Muscle layer of duodenum (tissue), 2 donors: ENCODE data around the gene DHRS12.

Experiments
- H3K27ac ChIP-seq: one replicate; pipeline ENCODE4 v1.7.0; 2013; ENCODE audit warnings: mild to moderate bottlenecking, low read length
- H3K27me3 ChIP-seq: one replicate; pipeline ENCODE4 v1.7.0; 2013; ENCODE audit warnings: low read depth, mild to moderate bottlenecking, control low read depth, low read length
- H3K36me3 ChIP-seq, 2 donors: one replicate each; pipeline ENCODE4 v1.7.0; 2013; ENCODE audit warnings: low read length in 2 of 2, control low read depth in 1 of 2, mild to moderate bottlenecking in 1 of 2; ENCODE audit not compliant: insufficient read depth in 2 of 2, control insufficient read depth in 1 of 2
- H3K4me1 ChIP-seq, 2 donors: one replicate each; pipeline ENCODE4 v1.7.0; 2013; ENCODE audit warnings: low read length in 2 of 2, mild to moderate bottlenecking in 2 of 2, control low read depth in 1 of 2, moderate library complexity in 1 of 2; ENCODE audit not compliant: insufficient read depth in 2 of 2, control insufficient read depth in 1 of 2
- H3K4me3 ChIP-seq, 2 donors: one replicate each; pipeline ENCODE4 v1.7.0; 2013; ENCODE audit warnings: low read length in 2 of 2, low read depth in 1 of 2, mild to moderate bottlenecking in 1 of 2
- H3K9me3 ChIP-seq, 2 donors: one replicate each; pipeline ENCODE4 v1.7.0; 2013; ENCODE audit warnings: low read length in 2 of 2, control low read depth in 1 of 2, mild to moderate bottlenecking in 1 of 2; ENCODE audit not compliant: control insufficient read depth in 1 of 2
- donor health status: healthy.

The DHRS12 gene

GRCh38 chr13:51767100-51767499 lies 36.9 kb downstream of the DHRS12 start:
- no peak overlapping the region for H3K4me3 ChIP-seq
- no peak overlapping the region for H3K27ac ChIP-seq
- H3K9me3 ChIP-seq, result no peaks in the 10 kb centered on the region
- peaks cover 11 to 17% of the 10 kb centered on the region in 2 donors for H3K4me1 ChIP-seq
- H3K36me3 ChIP-seq, result no peaks in the 10 kb centered on the region
- H3K27me3 ChIP-seq, result no peaks in the 10 kb centered on the region

- no peaks in the 10 kb centered on the region for H3K9me3 ChIP-seq
- H3K27me3 ChIP-seq, result no peaks in the 10 kb centered on the region
- H3K4me3 ChIP-seq, result peak overlapping the region in 1 of 2 donors; percentile 16
- H3K4me1 ChIP-seq, result peaks cover 11 to 12% of the 10 kb centered on the region in 2 donors
- H3K27ac ChIP-seq, result peak overlapping the region; percentile 76
- peaks cover 0 to 8% of the 10 kb centered on the region in 2 donors for H3K36me3 ChIP-seq
These were observed 38.8 kb downstream of the DHRS12 start for GRCh38 chr13:51765142-51765515.

DNA sequence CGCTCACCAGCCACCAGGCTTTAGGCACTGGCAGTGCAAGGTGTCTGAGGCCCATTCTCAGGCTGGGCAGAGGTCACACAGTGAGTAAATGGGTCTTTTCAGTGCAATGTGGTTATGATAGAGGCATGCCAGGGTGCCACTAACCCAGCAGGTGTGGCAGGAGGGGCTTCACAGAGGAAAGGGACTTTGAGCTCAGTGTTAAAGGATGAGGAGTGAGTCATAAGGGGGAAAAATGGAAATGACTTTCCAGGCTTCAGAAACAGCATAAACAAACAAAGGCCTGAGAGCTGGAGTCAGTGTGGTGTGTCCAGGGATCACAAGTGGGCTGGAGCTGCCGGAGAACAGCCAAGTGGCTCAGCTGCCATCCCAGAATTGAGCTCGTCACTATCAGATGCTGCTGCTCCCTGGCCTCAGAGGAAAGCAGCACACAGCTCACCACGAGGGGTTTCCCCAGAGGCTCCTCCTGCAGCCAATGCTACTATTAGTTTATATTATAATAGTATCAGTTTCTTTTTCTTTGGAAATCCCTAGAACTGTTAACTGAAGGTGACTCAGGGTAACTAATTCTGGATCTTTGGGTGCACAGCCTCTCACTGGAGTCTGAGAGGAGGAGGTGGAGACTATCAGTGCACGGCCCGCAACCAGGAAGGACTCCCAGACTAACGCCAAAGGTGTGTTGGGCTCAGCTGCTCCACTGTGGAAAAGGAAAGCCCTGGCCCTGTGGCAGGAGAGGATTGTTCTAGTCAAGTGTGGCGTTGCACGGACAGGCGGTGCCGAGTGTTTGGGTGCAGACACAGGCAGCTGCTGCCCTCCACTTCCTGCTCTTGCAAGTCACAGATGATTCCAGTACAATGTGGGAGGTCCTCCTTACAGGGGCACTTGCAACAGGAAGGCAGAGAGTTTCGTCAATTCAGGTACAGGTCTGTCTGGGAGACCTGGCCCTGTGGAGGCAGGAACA lies 39.5 kb downstream of the DHRS12 start:
- peak overlapping the region; percentile 7 to 16 for H3K4me3 ChIP-seq
- H3K36me3 ChIP-seq, result peaks cover 0 to 12% of the 10 kb centered on the region in 2 donors
- H3K27me3 ChIP-seq, result no peaks in the 10 kb centered on the region
- no peaks in the 10 kb centered on the region for H3K9me3 ChIP-seq
- peaks cover 5 to 11% of the 10 kb centered on the region in 2 donors for H3K4me1 ChIP-seq
- peak overlapping the region; percentile 76 for H3K27ac ChIP-seq

- peaks cover 0 to 21% of the 10 kb centered on the region in 2 donors for H3K36me3 ChIP-seq
- no peak overlapping the region for H3K4me3 ChIP-seq
- no peak overlapping the region for H3K27ac ChIP-seq
- no peaks in the 10 kb centered on the region for H3K27me3 ChIP-seq
- peaks cover 5 to 11% of the 10 kb centered on the region in 2 donors for H3K4me1 ChIP-seq
- H3K9me3 ChIP-seq, result no peaks in the 10 kb centered on the region
These were observed 40.5 kb downstream of the DHRS12 start for GRCh38 chr13:51763486-51763885.

GRCh38 chr13:51761643-51762350 lies 42.2 kb downstream of the DHRS12 start:
- H3K36me3 ChIP-seq, result peaks cover 5 to 35% of the 10 kb centered on the region in 2 donors
- no peaks in the 10 kb centered on the region for H3K27me3 ChIP-seq
- no peak overlapping the region for H3K4me3 ChIP-seq
- H3K4me1 ChIP-seq, result peaks cover 5 to 11% of the 10 kb centered on the region in 2 donors
- no peak overlapping the region for H3K27ac ChIP-seq
- no peaks in the 10 kb centered on the region for H3K9me3 ChIP-seq

- Histone ChIP-seq H3K9me3 (no peaks in the 10 kb centered on the region), H3K4me1 (peaks cover 5 to 11% of the 10 kb centered on the region in 2 donors), H3K36me3 (peaks cover 14 to 44% of the 10 kb centered on the region in 2 donors), H3K27ac (no peak overlapping the region), H3K4me3 (no peak overlapping the region), H3K27me3 (no peaks in the 10 kb centered on the region)
These were observed 43.4 kb downstream of the DHRS12 start for GRCh38 chr13:51760592-51760991.

- H3K27me3 ChIP-seq, result no peaks in the 10 kb centered on the region
- H3K9me3 ChIP-seq, result no peaks in the 10 kb centered on the region
- no peak overlapping the region for H3K4me3 ChIP-seq
- no peak overlapping the region for H3K27ac ChIP-seq
- H3K36me3 ChIP-seq, result peaks cover 17 to 44% of the 10 kb centered on the region in 2 donors
- H3K4me1 ChIP-seq, result peaks cover 0 to 3% of the 10 kb centered on the region in 2 donors
These were observed 44.7 kb downstream of the DHRS12 start for GRCh38 chr13:51759240-51759639.

- H3K27me3 ChIP-seq, result no peaks in the 10 kb centered on the region
- H3K27ac ChIP-seq, result no peak overlapping the region
- H3K9me3 ChIP-seq, result no peaks in the 10 kb centered on the region
- peaks cover 20 to 44% of the 10 kb centered on the region in 2 donors for H3K36me3 ChIP-seq
- H3K4me1 ChIP-seq, result no peaks in the 10 kb centered on the region
- H3K4me3 ChIP-seq, result no peak overlapping the region
These were observed 45.3 kb downstream of the DHRS12 start for GRCh38 chr13:51758691-51759090.

GRCh38 chr13:51756651-51757050 lies 47.3 kb downstream of the DHRS12 start:
- H3K9me3 ChIP-seq, result no peaks in the 10 kb centered on the region
- no peak overlapping the region for H3K27ac ChIP-seq
- H3K27me3 ChIP-seq, result no peaks in the 10 kb centered on the region
- no peak overlapping the region for H3K4me3 ChIP-seq
- no peaks in the 10 kb centered on the region for H3K4me1 ChIP-seq
- H3K36me3 ChIP-seq, result peaks cover 29 to 52% of the 10 kb centered on the region in 2 donors

GRCh38 chr13:51747438-51748434 lies 56.2 kb downstream of the DHRS12 start:
- Histone ChIP-seq H3K9me3 (peaks cover 5 to 6% of the 10 kb centered on the region in 2 donors), H3K4me3 (peak overlapping the region in 1 of 2 donors; percentile 14), H3K27me3 (no peaks in the 10 kb centered on the region), H3K27ac (no peak overlapping the region), H3K4me1 (no peaks in the 10 kb centered on the region), H3K36me3 (peaks cover 17 to 22% of the 10 kb centered on the region in 2 donors)
